ENCODE results near the gene YRDC. TPM values are rescaled to one million over a fixed set of nuclear protein-coding genes. Genes with fewer than 3 reads are reported as not detected.

Gene YRDC
- total RNA-seq, 1 donor from 2014 or later: 4.5 TPM

Other genes starting within 250 kb of the YRDC start
- gene GNL2, start 212.3 kb downstream of the YRDC start, total RNA-seq: 20.1 TPM
- not detected for gene RSPO1, start 173.3 kb downstream of the YRDC start, total RNA-seq
- gene CDCA8, start 115.7 kb downstream of the YRDC start, total RNA-seq: 0.46 TPM
- 0.13 TPM for gene EPHA10, start 43.1 kb downstream of the YRDC start, total RNA-seq
- gene MANEAL, start 14.4 kb downstream of the YRDC start, total RNA-seq: 0.91 TPM
- gene C1orf122, start 418 bp downstream of the YRDC start, total RNA-seq: 52.2 TPM
- gene MTF1, start 51.4 kb upstream of the YRDC start, total RNA-seq: 12.5 TPM
- 8.7 TPM for gene INPP5B, start 138.8 kb upstream of the YRDC start, total RNA-seq
- gene SF3A3, start 181.8 kb upstream of the YRDC start, total RNA-seq: 23.5 TPM
- 25.4 TPM for gene FHL3, start 197.3 kb upstream of the YRDC start, total RNA-seq
- 46.5 TPM for gene UTP11, start 204.5 kb upstream of the YRDC start, total RNA-seq
- 0.16 TPM for gene POU3F1, start 238.6 kb upstream of the YRDC start, total RNA-seq

Data from Right ventricle myocardium superior (tissue), 1 donor.